NCI-H1417 treated with DMSO at 0.1 percent for 48 hours (cell line): ENCODE results near the gene NEAT1.

Experiments
- DNase-seq: peaks from one replicate; lab custom pipeline; 2025; lab: John Stamatoyannopoulos, UW

NEAT1 gene

DNA sequence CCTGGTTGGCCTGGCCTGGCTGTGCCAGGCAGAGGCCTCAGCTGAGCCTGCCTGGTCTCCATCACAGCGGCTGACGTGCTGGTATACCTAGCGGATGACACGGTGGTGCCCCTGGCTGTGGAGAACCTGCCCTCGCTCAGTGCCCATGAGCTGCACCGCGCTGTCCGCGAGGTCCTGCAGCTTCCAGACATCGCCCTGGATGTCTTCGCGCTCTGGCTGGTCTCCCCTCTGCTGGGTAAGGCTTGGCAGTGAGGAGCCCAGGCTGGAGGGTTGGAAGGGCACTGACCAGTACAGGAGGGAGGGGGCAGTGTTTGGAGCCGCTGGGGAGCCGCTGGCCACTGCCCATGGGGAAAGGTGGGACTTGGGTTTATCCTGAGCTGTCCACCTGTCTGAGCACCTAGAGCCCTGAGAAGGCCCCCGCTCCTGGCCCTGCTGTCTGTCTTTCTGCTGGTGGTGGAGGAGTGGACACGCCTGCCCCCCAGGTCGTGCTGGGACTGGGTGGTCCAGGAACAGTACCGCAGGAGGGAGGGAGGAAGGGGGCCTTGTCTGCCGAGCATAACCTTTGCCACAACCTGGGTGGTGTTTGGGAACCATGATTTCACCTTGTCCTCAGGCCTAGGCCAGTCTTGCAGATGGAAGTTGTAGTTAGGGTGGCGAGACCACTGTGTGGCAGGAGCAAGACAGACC is 33.2 kb upstream of the NEAT1 start:
- no peak for DNase-seq

DNA sequence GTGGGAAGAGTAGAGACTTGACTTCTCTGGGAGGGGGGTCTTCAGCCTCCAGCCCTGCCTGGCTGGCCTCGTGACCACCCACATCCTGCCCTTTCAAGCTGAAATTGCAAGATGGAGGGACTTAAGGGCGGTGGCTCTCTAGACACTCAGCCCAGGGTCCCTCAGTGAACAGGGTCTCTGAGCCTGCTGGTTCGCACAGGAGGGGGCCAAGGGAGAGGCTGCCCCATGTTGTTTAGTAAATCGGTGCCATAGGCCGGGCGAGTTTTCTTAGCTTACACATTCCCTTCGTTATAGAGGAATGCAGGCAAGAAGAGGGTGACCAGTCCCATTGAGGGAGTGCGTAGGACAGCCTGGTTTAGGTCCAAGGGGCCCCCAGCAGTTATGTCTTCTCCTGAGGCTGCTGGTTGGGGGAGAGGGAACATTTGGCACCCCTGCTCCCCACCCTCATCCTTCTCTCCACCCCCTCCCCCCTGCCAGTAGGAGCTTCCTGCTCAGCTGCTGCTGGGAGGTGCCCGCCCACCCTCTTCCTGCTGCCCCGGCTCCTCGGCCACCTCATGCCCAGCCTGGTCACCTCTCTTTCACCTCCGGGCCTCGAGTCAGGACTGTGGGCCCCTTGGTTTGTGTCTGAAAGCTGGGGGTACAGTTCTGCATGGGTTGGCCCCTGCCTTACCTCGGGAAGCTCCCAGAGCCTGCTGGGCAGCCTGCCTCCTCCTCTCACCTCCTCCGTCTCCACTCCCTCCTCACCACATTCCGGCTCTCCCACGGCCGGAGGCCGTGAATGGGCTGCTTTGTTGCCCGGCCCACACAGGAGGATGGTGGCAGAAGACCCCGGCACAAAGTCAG is 32.3 kb upstream of the NEAT1 start:
- no peak for DNase-seq

DNA sequence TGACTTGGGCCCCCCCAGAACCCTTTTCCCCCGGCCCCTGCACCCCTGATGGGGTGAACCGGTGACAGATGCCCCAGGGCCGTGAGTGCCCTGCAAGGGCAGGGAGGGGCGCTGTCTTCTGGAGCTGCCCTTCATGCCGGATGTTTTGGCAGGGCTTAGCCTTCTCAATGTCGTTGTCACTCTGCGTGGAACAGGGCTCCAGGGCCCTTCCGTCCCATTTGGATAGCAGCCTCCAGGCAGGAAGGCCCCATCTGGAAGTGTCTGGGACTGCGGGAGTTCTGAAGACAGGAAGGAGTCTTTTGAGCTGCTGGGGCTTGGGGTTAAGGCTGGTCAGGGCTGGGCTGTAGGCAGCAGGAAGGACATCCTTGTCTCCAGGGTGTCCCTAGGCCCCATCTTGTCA is 31.6 kb upstream of the NEAT1 start:
- DNase-seq, result no peak

DNA sequence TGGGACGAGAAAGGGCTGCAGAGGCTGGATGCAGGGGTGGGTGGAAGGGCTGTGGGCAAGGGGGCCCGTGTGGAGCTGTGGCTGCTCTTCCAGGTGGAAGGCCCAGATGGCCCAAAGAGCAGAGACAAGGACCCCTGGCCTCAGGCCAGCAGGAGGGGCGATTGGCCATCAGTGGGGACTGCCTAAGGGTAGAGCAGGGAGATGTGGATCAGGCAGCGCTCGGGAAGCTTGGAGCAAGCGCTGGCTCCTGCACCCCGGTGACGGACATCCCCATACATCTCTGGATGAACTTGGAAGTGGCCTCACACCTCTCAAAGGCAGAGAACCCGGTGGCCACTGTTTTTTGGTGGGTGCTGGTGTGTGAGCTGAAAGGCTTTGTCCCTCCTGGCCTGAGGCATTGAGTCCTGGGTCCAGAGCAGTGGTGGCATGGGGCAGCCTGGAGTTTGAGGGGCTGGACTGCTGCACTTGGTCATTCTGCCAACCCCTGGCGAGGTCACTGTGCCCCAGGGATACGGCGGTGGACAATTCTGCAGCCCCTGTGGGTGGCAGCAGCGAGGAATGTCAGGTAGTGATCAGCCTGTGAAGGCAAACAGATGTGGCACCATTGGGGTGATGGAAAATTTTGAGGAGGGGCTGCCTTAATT is 30.3 kb upstream of the NEAT1 start:
- DNase-seq, result no peak

DNA sequence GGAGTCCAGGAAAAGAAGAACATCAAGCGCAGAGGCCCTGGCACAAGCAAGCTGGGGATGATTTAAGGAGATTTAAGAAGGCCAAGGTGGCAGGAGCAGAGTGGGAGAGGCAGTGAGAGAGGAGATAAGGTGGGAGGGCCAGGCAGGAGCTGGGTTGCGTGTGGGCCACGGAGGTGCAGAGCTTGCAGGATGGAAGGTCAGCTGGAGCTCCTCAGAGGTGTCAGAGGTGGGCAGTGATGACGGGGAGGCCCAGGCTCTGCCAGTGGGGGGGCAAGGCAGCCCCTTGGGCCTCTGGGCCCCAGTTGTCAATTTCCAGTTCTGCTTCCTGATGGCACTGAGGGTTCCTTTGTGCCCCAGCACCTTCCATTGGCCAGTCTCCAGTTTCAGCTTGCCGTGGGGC is 29.7 kb upstream of the NEAT1 start:
- no peak for DNase-seq

DNA sequence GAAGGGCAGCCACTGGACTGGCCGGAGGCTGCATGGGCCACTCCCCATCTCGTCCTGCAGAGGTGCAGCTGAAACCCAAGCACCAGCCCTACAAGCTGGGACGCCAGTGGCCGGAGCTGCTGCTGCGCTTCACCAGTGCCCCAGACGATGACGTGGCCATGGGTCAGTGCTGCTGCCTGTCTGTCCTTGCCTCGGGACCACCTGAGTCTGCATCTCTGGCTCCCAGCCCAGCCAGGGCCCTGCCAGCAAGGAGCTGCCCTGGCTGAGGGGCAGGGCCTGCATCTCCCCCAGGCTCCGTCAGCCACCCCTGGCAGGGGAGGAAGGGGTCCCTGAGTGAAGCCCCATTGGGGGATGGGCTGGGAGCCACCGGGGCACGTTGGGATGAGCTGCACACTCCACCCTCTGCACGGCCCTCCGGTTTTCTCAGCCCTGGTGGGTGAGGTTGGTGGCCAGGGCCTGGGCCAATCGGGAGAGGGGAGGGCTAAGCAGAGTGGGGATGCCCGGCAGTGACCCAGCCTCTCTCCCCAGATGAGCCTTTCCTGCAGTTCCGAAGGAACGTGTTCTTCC is 29.0 kb upstream of the NEAT1 start:
- DNase-seq, result no peak

DNA sequence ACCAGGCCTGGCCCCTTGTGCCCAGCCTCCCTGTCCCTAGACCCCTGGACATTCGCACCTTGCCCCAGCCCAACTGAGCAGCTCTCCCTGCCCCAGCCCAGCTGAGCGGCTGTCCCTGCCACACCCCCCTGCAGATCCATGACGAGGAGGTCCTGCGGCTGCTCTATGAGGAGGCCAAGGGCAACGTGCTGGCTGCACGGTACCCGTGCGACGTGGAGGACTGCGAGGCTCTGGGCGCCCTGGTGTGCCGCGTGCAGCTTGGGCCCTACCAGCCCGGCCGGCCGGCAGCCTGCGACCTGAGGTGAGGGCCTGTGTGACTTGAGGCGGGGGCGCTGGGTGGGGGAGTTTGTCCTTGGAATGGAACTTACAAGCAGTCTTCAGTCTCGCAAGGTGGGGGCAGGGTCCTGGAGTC is 28.5 kb upstream of the NEAT1 start:
- no peak for DNase-seq

DNA sequence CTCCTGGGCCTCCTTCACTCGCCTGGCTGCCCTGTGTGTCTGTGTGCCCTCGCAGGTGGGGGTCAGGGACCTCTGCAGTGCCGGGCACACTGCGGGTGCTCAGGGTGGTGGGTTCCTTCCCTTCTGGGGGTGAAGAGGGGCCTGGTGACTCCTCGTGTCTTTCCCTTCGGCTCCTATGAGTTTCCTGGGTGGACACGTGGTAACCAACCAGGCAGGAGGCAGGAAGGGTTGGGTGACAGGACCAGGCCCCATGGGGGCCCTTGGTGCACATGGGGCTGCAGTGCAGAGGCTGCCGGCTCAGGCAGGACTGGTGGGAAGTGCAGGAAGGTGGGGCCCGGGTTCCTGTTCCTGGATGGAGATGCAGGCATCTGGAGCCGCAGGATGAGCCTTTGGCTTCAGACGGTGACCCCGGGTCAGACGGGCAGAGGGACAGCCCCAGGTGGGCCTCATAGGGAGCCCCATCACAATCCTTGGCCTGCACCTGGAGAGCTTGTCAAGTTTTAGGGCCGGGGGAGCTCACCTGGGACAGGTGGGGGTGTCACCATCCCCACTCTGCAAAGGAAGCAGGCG is 26.6 kb upstream of the NEAT1 start:
- DNase-seq, result no peak

DNA sequence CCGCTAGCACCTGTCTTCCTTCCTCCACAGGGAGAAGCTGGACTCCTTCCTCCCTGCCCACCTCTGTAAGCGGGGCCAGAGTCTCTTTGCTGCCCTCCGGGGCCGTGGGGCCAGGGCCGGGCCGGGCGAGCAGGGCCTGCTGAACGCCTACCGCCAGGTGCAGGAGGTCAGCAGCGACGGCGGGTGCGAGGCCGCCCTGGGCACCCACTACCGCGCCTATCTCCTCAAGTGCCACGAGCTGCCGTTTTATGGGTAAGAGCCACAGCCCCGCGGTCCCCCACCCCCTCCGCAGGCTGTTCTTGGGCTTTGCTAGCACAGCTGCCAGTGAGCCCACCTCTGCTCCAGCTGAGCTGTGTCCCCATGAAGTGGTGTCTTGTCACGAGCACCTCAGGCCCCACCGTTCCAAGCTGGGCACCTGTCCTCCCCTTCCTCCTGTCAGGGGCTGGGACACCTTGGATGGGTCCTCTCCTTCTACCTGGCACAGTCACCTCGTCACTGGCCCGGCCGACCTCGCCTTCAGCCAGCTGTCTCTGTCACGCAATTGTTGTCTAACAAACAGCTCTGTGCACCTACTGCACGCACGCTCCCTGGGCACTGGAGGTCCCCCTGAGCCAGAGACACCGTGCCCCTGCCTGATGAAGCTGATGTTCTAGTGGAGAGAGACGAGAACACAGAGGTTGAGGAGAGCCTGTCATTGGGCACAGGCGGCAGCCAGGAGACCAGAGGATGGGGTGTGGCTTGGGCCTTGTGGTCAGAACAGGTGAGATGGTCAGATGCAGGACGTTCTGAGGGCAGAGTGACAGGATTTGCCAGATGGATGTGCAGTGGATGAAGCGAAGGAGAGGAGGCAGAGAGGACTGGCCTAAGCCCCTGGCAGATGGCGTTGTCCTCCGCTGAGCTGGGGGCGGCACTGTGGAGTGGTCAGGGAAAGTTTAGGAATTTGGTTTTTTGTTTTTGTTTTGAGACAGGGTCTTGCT is 25.5 kb upstream of the NEAT1 start:
- DNase-seq, result no peak

DNA sequence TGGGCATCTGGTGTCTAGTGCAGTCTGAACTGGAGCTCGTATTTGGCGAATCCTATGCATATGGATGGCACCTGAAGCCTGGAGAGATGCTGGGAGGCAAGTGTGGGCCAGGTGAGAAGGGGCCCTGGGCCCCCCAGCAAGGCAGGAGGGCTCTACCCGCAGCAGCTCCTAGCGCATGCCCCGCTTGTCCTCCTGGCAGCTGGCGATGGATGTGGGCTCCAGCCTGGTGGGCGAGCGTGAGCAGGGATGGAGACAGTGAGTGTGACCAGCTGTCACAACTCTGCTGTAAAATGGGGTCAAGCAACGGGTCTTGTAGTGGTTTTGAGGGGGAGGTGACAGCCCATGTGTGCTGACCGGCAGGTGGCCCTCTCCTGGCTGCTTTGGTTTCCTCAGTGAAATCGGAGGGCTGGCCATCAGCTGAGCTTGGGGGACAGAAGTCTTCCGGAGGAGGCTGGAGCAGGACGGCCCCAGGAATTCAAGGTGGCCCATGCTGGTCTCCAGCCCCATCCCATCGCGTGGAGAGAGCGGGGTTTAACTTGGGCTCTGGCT is 24.2 kb upstream of the NEAT1 start:
- DNase-seq, result no peak

DNA sequence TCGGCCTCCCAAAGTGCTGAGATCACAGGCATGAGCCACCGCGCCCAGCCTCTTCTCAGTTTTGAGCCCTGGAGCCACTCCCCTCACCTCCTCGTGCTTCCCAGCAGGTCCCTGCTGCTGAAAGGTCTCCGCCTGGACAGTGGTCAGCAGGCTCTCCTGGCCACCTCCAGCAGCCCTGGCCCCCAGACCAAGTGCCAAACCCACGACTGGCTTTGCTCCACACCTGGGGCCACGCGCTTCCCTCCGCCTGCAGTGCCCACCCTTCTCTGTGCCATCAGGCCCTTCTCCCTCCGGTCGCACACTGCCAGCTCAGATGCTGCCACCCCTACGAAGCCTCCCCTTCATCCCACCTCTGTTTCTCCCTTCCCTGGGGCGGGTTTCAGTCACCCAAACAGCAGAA is 23.3 kb upstream of the NEAT1 start:
- DNase-seq, result no peak

DNA sequence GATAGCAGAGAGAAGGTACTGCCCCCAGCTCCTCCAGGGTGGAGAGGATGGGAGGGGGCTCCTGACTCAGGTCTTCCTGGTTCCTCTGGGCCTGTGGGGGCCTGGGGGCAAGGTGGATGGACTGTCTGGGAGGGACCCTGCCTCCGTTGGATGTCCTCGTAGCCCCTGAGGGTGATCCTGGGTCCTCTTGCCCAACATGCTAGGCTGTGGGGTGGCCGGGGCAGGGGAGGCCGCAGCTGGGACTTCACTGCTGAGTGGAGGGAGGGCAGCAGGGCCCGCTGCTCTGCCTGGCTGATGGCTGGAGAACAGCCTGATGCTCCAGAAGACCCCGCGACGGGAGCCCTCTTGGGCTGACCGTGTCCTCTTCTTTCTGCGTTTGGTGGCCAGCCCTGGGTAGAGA is 22.8 kb upstream of the NEAT1 start:
- DNase-seq, result no peak

DNA sequence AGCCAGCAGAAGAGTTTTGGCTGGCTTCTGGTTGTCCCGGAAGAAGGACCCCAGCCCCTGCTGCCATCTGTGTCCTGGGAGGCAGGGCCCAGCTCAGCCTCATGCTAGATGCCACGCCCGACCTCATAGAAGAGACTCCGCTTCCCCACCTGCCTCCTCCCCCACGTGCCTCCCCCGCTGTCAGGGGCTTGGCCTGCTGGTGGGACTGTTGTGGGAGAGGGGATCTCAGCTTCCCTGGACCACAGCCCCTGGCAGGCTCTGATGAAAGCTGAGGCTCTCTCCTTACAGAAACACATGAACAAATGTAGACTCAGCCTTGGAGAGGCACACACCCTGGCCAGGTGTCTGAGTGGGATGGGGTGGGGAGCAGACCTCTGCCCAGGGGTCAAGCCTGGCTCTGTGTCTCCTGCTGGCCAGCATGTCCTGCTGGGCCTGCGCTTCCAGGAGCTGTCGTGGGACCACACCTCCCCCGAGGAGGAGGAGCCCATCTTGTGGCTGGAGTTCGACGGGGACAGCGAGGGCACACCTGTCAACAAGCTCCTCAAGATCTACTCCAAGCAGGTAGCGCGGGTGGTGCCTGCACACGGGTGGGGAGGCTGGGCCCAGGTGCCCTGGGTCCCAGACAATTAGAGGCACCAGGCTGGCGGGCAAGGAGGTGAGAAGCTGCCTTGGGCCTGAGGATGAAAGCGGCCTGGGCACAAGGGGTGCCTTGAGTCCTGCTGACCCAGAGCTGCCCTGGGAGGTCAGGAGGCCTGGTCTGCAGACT is 22.1 kb upstream of the NEAT1 start:
- DNase-seq, result no peak

DNA sequence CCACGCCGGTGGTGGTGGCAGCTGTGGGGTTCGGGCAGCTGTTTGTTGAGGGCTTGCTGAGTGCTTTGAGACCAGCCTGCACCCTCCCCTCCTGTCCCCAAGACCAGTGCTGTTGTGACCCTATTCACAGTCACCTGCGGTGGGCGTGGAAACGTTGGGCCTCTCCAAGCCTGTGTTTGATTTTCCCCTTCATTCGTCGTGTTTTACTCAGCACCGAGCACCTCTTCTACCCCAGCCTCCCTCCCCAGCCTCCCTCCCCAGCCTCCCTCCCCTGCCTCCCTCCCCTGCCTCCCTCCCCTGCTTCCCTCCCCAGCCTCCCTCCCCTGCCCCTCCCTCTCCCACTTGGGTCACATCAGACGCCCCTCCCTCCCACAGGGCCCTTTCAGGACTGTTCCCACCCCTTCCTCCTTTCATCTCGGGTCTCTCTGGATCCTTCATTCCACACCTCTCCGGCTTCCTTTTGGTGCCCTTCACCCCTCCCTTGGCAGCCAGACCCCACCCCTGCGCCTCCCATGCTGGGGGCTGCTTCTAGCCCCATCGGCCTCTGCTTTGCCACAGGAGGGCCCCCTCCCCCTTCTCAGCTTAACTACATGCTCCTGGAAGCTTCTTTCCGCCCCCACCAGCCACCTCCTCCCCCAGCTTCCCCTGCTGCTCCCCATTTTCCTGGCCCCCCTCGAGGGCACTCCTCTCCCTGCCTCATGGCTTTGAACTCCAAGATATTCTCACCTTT is 21.4 kb upstream of the NEAT1 start:
- DNase-seq, result no peak

DNA sequence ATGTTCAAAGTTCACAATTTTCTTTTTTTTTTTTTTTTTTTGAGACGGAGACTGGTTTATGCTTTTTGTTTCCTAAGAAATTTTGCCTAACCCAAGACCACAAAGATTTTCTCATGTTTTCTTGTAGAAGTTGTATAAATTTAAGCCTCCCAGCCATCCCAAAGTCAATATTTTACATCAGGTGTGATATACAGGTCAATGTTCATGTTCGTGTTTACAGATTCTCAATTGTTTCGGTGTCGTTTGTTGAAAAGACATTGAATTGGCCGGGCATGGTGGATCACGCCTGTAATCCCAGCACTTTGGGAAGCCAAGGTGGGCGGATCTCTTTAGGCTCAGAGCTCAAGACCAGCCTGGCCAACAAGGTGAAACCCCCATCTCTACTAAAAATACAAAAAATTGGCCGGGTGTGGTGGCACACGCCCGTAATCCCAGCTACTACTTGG is 20.8 kb upstream of the NEAT1 start:
- no peak for DNase-seq

DNA sequence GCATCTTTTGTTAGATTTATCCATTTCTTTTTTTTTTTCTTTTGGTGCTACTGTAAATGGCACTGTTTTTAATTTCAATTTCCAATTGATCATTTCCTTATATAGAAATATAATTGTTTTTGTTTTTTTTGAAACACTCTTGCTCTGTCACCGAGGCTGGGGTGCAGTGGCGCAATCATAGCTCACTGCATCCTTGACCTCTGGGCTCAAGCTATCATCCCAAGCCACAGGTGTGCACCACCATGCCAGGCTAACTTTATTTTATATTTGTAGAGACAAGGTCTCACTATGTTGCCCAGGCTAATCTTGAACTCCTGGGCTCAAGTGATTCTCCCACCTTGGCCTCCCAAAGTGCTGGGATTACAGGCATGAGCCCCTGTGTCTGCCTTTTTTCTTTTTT is 19.8 kb upstream of the NEAT1 start:
- DNase-seq, result no peak

DNA sequence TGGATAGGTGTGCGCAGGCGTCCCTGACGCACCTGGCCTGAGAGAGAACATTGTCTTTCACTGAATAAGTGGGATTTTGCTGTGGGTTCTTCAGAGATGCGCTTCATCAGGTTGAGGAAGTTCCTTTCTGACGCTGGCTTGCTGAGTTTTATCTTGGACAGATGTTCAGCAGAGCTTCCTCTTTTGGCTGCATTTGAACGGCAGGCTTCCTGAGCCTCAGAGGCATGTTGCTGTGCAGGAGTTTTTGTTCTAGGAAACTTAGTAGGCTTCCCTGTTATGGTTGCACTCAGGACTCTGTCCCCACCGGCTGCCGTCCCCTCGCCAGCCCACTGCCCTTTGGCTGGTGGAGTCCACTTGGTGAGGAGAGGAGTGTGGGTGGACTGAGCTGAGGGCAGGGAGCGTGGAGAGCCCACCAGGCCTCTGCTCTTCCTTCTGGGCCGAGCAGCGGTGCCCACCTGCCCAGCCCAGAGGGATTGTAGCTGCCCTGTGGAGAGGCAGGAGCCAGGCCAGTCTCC is 18.9 kb upstream of the NEAT1 start:
- DNase-seq, result no peak

DNA sequence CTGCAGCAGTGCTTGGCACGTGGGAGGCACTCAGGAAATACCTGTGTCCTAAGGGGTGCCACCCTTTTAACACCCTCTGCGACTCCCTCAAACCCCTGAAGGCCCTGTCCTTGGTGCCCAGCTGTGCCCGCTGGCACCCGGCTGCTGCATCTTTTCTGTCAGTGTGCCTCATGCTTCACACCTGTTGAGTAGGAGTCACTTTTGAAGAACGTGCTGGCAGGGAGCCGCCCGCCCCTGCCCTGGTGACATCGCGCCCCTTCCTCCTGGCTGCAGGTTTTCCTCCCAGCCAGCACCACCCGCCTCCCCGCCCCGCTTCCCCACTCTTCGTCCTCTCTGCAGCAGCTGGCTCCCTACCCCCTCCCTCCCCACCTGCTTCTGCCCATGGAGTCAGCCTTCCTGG is 18.4 kb upstream of the NEAT1 start:
- DNase-seq, result no peak

DNA sequence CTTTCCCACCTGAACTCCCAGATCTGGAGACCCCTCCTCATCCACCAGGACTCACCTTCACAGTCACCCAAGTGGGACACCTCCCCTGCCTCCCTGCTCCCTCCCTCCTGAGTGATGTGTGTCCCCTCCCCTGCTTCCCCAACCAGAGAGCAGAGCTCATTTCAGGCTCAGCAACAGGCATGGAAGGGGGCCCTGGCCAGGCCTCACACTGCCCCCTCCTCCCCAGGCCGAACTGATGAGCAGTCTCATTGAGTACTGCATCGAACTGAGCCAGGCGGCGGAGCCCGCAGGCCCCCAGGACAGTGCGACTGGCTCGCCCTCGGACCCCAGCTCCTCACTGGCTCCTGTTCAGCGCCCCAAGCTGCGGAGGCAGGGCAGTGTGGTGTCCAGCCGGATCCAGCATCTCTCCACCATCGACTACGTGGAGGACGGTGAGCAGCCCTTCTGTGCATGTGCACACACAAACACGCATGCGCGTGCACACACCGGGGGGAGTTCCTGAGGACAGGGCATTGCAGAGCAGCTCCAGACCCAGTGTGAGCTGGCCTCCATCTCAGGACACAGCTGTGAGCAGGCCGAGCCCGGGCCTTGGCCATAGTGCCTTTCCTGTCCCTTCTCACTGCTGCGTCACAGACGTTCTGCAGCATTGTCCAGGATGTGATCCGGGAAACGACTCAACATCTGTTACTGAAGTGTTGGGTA is 17.8 kb upstream of the NEAT1 start:
- DNase-seq, result no peak
